Panc1 (cell line): ENCODE results near the gene AKAP6.

Source experiments
- POLR2AphosphoS5 ChIP-seq: IDR thresholded peaks from 2 replicates; pipeline ENCODE4 v1.6.1; 2012; ENCODE audit warnings: mild to moderate bottlenecking, low read depth, low read length, moderate library complexity
- SIN3A ChIP-seq: IDR thresholded peaks from 2 replicates; pipeline ENCODE4 v1.6.1; 2012; ENCODE audit warnings: low read depth, mild to moderate bottlenecking, low read length, moderate library complexity, borderline replicate concordance; ENCODE audit not compliant: insufficient read depth
- TCF7L2 ChIP-seq: IDR thresholded peaks from 2 replicates; pipeline ENCODE4 v1.6.1; 2011; ENCODE audit warnings: mild to moderate bottlenecking, low read depth, low read length, inconsistent platforms
- TF ChIP-seq, protein P1 (sequence below): fragments of 450-650 bp; IDR thresholded peaks from 2 replicates; pipeline ENCODE4 v1.5.1; 2017; ENCODE audit warnings: mild to moderate bottlenecking
- TF ChIP-seq, protein P2 (sequence below), 2 experiments: IDR thresholded peaks; 2 replicates each; pipeline ENCODE4 v1.6.1; 2011 to 2012; ENCODE audit warnings: low read depth in 2 of 2, control low read depth in 1 of 2, low read length in 1 of 2, mild to moderate bottlenecking in 1 of 2, moderate library complexity in 1 of 2; ENCODE audit not compliant: insufficient read depth in 1 of 2

DNA sequence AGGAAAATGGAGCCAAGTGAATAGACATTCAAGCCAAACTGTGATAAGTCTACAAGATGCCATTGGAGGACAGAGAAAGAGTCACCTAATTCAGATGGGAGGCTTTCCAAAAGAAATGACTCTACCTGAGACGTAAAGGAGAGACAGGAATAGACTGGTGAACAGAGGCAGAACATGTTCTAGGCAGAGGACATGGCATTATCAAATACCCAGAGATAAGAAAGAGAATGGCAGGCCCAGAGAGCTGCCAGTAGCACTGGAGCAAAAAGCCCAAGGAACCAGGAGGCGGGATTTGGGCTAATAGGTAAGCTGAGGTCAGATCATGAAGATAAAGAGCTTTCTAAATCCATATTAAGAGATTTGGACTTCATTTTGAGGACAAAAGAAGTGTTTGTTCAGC is 207.1 kb downstream of the AKAP6 start:
- TF ChIP-seq, protein P1, sequence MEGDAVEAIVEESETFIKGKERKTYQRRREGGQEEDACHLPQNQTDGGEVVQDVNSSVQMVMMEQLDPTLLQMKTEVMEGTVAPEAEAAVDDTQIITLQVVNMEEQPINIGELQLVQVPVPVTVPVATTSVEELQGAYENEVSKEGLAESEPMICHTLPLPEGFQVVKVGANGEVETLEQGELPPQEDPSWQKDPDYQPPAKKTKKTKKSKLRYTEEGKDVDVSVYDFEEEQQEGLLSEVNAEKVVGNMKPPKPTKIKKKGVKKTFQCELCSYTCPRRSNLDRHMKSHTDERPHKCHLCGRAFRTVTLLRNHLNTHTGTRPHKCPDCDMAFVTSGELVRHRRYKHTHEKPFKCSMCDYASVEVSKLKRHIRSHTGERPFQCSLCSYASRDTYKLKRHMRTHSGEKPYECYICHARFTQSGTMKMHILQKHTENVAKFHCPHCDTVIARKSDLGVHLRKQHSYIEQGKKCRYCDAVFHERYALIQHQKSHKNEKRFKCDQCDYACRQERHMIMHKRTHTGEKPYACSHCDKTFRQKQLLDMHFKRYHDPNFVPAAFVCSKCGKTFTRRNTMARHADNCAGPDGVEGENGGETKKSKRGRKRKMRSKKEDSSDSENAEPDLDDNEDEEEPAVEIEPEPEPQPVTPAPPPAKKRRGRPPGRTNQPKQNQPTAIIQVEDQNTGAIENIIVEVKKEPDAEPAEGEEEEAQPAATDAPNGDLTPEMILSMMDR = no peak
- TF ChIP-seq, protein P2, sequence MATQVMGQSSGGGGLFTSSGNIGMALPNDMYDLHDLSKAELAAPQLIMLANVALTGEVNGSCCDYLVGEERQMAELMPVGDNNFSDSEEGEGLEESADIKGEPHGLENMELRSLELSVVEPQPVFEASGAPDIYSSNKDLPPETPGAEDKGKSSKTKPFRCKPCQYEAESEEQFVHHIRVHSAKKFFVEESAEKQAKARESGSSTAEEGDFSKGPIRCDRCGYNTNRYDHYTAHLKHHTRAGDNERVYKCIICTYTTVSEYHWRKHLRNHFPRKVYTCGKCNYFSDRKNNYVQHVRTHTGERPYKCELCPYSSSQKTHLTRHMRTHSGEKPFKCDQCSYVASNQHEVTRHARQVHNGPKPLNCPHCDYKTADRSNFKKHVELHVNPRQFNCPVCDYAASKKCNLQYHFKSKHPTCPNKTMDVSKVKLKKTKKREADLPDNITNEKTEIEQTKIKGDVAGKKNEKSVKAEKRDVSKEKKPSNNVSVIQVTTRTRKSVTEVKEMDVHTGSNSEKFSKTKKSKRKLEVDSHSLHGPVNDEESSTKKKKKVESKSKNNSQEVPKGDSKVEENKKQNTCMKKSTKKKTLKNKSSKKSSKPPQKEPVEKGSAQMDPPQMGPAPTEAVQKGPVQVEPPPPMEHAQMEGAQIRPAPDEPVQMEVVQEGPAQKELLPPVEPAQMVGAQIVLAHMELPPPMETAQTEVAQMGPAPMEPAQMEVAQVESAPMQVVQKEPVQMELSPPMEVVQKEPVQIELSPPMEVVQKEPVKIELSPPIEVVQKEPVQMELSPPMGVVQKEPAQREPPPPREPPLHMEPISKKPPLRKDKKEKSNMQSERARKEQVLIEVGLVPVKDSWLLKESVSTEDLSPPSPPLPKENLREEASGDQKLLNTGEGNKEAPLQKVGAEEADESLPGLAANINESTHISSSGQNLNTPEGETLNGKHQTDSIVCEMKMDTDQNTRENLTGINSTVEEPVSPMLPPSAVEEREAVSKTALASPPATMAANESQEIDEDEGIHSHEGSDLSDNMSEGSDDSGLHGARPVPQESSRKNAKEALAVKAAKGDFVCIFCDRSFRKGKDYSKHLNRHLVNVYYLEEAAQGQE (IDR thresholded peaks at IDR 0.05; ENCODE audit: insufficient read depth in 1 of 2, low read depth in 2 of 2, low read length in 1 of 2) = no peak
- TF ChIP-seq POLR2AphosphoS5 = no peak
- no peak for TF ChIP-seq SIN3A
- no peak for TF ChIP-seq TCF7L2
